Transverse colon (tissue), 3 donors: ENCODE measurements around the gene MXI1.

Experiments used
- CTCF ChIP-seq, 5 experiments: fragments of 200-600 bp in 3 of 5; fragments of 450-650 bp in 2 of 5; sonication (generic) in 3 of 5; IDR thresholded peaks; 1 replicate in 2 of 5; 2 replicates in 3 of 5; pipeline ENCODE4 v1.5.1; 2016 to 2017; ENCODE audit warnings: antibody characterized with exemption in 5 of 5, inconsistent platforms in 3 of 5, mild to moderate bottlenecking in 2 of 5, moderate library complexity in 1 of 5
- EP300 ChIP-seq: sonication (generic); formaldehyde crosslinking; IDR thresholded peaks from one replicate; pipeline ENCODE4 v1.6.1; 2017; ENCODE audit warnings: antibody characterized with exemption, low read depth
- POLR2A ChIP-seq: fragments of 450-650 bp; IDR thresholded peaks from one replicate; pipeline ENCODE4 v1.6.1; 2016; ENCODE audit warnings: antibody characterized with exemption, mild to moderate bottlenecking, moderate library complexity

DNA sequence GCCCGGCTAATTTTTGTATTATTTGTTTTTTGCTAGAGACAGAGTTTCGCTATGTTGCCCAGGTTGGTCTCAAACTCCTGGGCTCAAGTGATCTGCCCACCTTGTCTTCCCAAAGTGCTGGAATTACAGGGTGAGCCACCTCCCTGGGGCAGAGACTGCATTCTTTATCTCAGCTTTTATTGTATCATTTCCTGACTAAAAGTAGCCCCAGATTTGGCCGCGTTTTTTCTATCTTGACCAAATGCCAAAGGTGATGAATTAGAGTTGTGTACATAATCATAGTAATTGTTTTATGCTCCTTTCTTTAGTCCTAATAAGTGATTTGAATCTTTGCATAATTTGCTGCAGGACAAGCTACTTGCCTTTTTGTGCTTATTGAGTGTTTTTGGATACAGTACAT lies 100.4 kb downstream of the MXI1 start:
- TF ChIP-seq CTCF (IDR thresholded peaks at IDR 0.05): no peak
- no peak for TF ChIP-seq POLR2A
- no peak for TF ChIP-seq EP300
